IMR-90 (cell line): Measurements from ENCODE around the gene EFHC2.

Experiments used
- BHLHE40 ChIP-seq: fragments of 150-350 bp; IDR thresholded peaks from 2 replicates; pipeline ENCODE4 v1.6.1; 2016; ENCODE audit warnings: mild to moderate bottlenecking, low read depth, low read length
- CEBPB ChIP-seq: IDR thresholded peaks from 2 replicates; pipeline ENCODE4 v1.6.1; 2012; ENCODE audit warnings: low read depth, low read length, improper control_type of control experiment
- CTCF ChIP-seq: conservative IDR thresholded peaks from 2 replicates; pipeline ENCODE4 v1.5.1; 2012; ENCODE audit warnings: mild to moderate bottlenecking, low read depth, low read length, improper control_type of control experiment
- FOS ChIP-seq: fragments of 150-350 bp; IDR thresholded peaks from 2 replicates; pipeline ENCODE4 v1.6.1; 2016; ENCODE audit warnings: low read depth, low read length
- MAFK ChIP-seq: IDR thresholded peaks from 2 replicates; pipeline ENCODE4 v1.6.1; 2012; ENCODE audit warnings: low read depth, low read length, improper control_type of control experiment
- POLR2A ChIP-seq: IDR thresholded peaks from 2 replicates; pipeline ENCODE4 v1.6.1; 2012; ENCODE audit warnings: mild to moderate bottlenecking, low read depth, low read length
- RAD21 ChIP-seq: IDR thresholded peaks from 2 replicates; pipeline ENCODE4 v1.6.1; 2012; ENCODE audit warnings: low read length, improper control_type of control experiment
- RFX5 ChIP-seq: IDR thresholded peaks from 2 replicates; pipeline ENCODE4 v1.8.0; 2012; ENCODE audit warnings: low read depth, mild to moderate bottlenecking, low read length, moderate library complexity
- SMC3 ChIP-seq: fragments of 150-350 bp; IDR thresholded peaks from 2 replicates; pipeline ENCODE4 v1.6.1; 2016; ENCODE audit warnings: low read depth, mild to moderate bottlenecking, antibody characterized with exemption, low read length, moderate library complexity

- no peak for TF ChIP-seq CTCF
- no peak for TF ChIP-seq POLR2A
- no peak for TF ChIP-seq RFX5
- no peak for TF ChIP-seq BHLHE40
- no peak for TF ChIP-seq SMC3
- no peak for TF ChIP-seq CEBPB
- TF ChIP-seq RAD21 = no peak
- TF ChIP-seq FOS = no peak
- TF ChIP-seq MAFK = no peak
These were observed 1.2 kb upstream of the EFHC2 start for GRCh38 chrX:44344687-44345086.
